Measurements from ENCODE around the gene GLTPD2. TPM values are rescaled to one million over a fixed set of nuclear protein-coding genes. Genes with fewer than 3 reads are reported as not detected.

Gene GLTPD2
- total RNA-seq, 1 experiment from 2014 or later: not detected

GRCh38 chr17:4812690-4813089 is 23.9 kb downstream of the GLTPD2 start:
- no peak overlapping the region; a peak in 1 of 5 replicates for H3K4me3 Mint-ChIP-seq
- peaks cover 2% of the 10 kb centered on the region in 2 experiments; a peak in 4 of 5 replicates for H3K9me3 Mint-ChIP-seq
- no peak overlapping the region; a peak in 1 of 7 replicates for H3K27ac Mint-ChIP-seq
- no peak for DNase-seq
- Histone ChIP-seq H3K79me1 (ENCODE audit: insufficient read depth, low read depth, low read length, poor library complexity, severe bottlenecking) (no peaks in the 10 kb centered on the region), H4K8ac (replicated peaks; ENCODE audit: insufficient read length, low read depth, low read length) (no peak overlapping the region), H3K56ac (ENCODE audit: insufficient read length, low read depth, low read length) (no peak overlapping the region), H3K4me2 (ENCODE audit: insufficient read depth, insufficient read length, low read length) (no peak overlapping the region), H3T11ph (ENCODE audit: low read length) (no peak overlapping the region), H3K27me3 (ENCODE audit: insufficient read depth, low read length) (no peaks in the 10 kb centered on the region), H3K14ac (ENCODE audit: insufficient read depth, low read length) (no peak overlapping the region), H2AK5ac (ENCODE audit: insufficient read length, low read length) (no peak overlapping the region), H2BK12ac (ENCODE audit: insufficient read length, low read depth, low read length) (no peak overlapping the region), H3K18ac (ENCODE audit: insufficient read length, low read depth, low read length) (no peak overlapping the region), H3K23ac (ENCODE audit: insufficient read length, low read depth, low read length) (no peak overlapping the region), H3K23me2 (ENCODE audit: insufficient read length, low read depth, low read length, poor library complexity, severe bottlenecking) (peaks cover 2% of the 10 kb centered on the region), H3K9ac (ENCODE audit: extremely low read depth, insufficient read length, low read length) (no peak overlapping the region), H3K79me2 (ENCODE audit: insufficient read depth, low read length) (no peaks in the 10 kb centered on the region), H4K91ac (ENCODE audit: insufficient read length, low read depth, low read length) (no peak overlapping the region), H3K27ac (ENCODE audit: insufficient read length, low read depth, low read length) (no peak overlapping the region), H4K5ac (ENCODE audit: insufficient read length, low read depth, low read length) (no peak overlapping the region), H4K20me1 (ENCODE audit: control insufficient read depth, insufficient read depth, insufficient read length) (no peaks in the 10 kb centered on the region), H2BK20ac (ENCODE audit: low read depth, low read length, poor library complexity, severe bottlenecking) (no peak overlapping the region), H2BK120ac (ENCODE audit: low read depth, low read length, poor library complexity, severe bottlenecking) (no peak overlapping the region), H3K4me1 (ENCODE audit: insufficient read depth, low read length) (no peaks in the 10 kb centered on the region), H3K9me3 (ENCODE audit: control insufficient read depth, low read depth, low read length) (no peaks in the 10 kb centered on the region), H2BK15ac (ENCODE audit: low read depth, low read length) (no peak overlapping the region), H2AFZ (ENCODE audit: low read length) (no peak overlapping the region), H2BK5ac (ENCODE audit: insufficient read length, low read length) (no peak overlapping the region), H3K4ac (ENCODE audit: low read depth, low read length) (no peak overlapping the region)
- H3K4me1 Mint-ChIP-seq: peaks cover 7 to 8% of the 10 kb centered on the region in 2 experiments
- TF ChIP-seq CTCF (conservative IDR thresholded peaks at IDR 0.05): no peak
- peaks cover 25 to 66% (median 55%) of the 10 kb centered on the region in 3 experiments for H3K36me3 Mint-ChIP-seq (ENCODE audit: insufficient read depth in 1 of 3, low read depth in 3 of 3)
- H3K27me3 Mint-ChIP-seq (ENCODE audit: low read depth): no peaks in the 10 kb centered on the region
- no CpG with 5 or more reads among the region's 7 CpGs for WGBS (ENCODE audit: extremely low coverage, insufficient read length, low lambda C conversion rate)
